WTC11 (cell line): ENCODE data around the gene SLC7A7. TPM values are rescaled to one million over a fixed set of nuclear protein-coding genes. Genes with fewer than 3 reads are reported as not detected.

Experiments
- ATAC-seq: fragments of 200-7000 bp; cut with Tn5 transposase; 2 replicates; pipeline ENCODE4 v1.10.0; 2021; ENCODE audit warnings: mild to moderate bottlenecking, moderate library complexity
- CTCF ChIA-PET: fragments of 300-600 bp; sonication (Branson Sonifier 250); formaldehyde crosslinking; loops from one replicate; lab custom pipeline; 2021; ENCODE audit warnings: antibody characterized with exemption; lab: Charles Lee
- POLR2A ChIA-PET: fragments of 350-600 bp; sonication (Branson Sonifier 250); formaldehyde crosslinking; loops from one replicate; lab custom pipeline; 2021; ENCODE audit warnings: antibody characterized with exemption; lab: Charles Lee
- DNase-seq: peaks from one replicate; pipeline ENCODE4 v3.0.0; 2021; ENCODE audit warnings: low spot score
- H3K27ac Mint-ChIP-seq: 2 replicates; pipeline ENCODE4 v1.8.0; 2021; ENCODE audit warnings: mixed read lengths
- H3K27me3 Mint-ChIP-seq: 2 replicates; pipeline ENCODE4 v1.8.0; 2021; ENCODE audit warnings: low read depth, mild to moderate bottlenecking, moderate library complexity, mixed read lengths
- H3K36me3 Mint-ChIP-seq: 2 replicates; pipeline ENCODE4 v1.8.0; 2021; ENCODE audit warnings: mixed read lengths
- H3K4me1 Mint-ChIP-seq: 2 replicates; pipeline ENCODE4 v1.8.0; 2022; ENCODE audit warnings: mixed read lengths
- H3K4me3 Mint-ChIP-seq: 2 replicates; pipeline ENCODE4 v1.8.0; 2021; ENCODE audit warnings: mild to moderate bottlenecking, moderate library complexity, mixed read lengths
- H3K9me3 Mint-ChIP-seq: 2 replicates; pipeline ENCODE4 v1.8.0; 2021; ENCODE audit warnings: mixed read lengths
- ATF2 ChIP-seq: sonication (generic); formaldehyde crosslinking; IDR thresholded peaks from 2 replicates; pipeline ENCODE4 v1.8.1; 2022; ENCODE audit warnings: low read depth, missing genetic modification reagents, borderline replicate concordance
- ELF4 ChIP-seq: sonication (generic); formaldehyde crosslinking; IDR thresholded peaks from 2 replicates; pipeline ENCODE4 v1.8.1; 2022; ENCODE audit warnings: low read depth, mild to moderate bottlenecking, moderate library complexity, missing genetic modification reagents
- EMX1 ChIP-seq: fragments of 250-450 bp; sonication (Bioruptor Pico); IDR thresholded peaks from 2 replicates; pipeline ENCODE4 v1.8.0; 2021; ENCODE audit warnings: mild to moderate bottlenecking
- ETV6 ChIP-seq: sonication (generic); formaldehyde crosslinking; IDR thresholded peaks from 2 replicates; pipeline ENCODE4 v1.8.1; 2022; ENCODE audit warnings: mild to moderate bottlenecking, missing genetic modification reagents
- FOXP4 ChIP-seq: sonication (generic); formaldehyde crosslinking; IDR thresholded peaks from 2 replicates; pipeline ENCODE4 v1.8.0; 2022; ENCODE audit warnings: mild to moderate bottlenecking, missing genetic modification reagents
- MXD4 ChIP-seq: fragments of 250-450 bp; sonication (Bioruptor Pico); IDR thresholded peaks from 2 replicates; pipeline ENCODE4 v1.8.0; 2021; ENCODE audit warnings: mild to moderate bottlenecking, moderate library complexity, borderline replicate concordance
- SMAD3 ChIP-seq: sonication (generic); formaldehyde crosslinking; IDR thresholded peaks from 2 replicates; pipeline ENCODE4 v1.8.0; 2022; ENCODE audit warnings: missing genetic modification reagents, mild to moderate bottlenecking, borderline replicate concordance
- STAT6 ChIP-seq: sonication (generic); formaldehyde crosslinking; conservative IDR thresholded peaks from 2 replicates; pipeline ENCODE4 v1.8.1; 2023; ENCODE audit warnings: mild to moderate bottlenecking, low read depth, missing genetic modification reagents, moderate library complexity
- TP53 ChIP-seq: sonication (generic); formaldehyde crosslinking; IDR thresholded peaks from 2 replicates; pipeline ENCODE4 v1.8.1; 2023; ENCODE audit warnings: mild to moderate bottlenecking, missing genetic modification reagents
- ZNF138 ChIP-seq: sonication (generic); formaldehyde crosslinking; conservative IDR thresholded peaks from 2 replicates; pipeline ENCODE4 v1.8.1; 2022; ENCODE audit warnings: mild to moderate bottlenecking, moderate library complexity, missing genetic modification reagents
- ZNF281 ChIP-seq: sonication (generic); formaldehyde crosslinking; IDR thresholded peaks from 2 replicates; pipeline ENCODE4 v1.8.0; 2023; ENCODE audit warnings: mild to moderate bottlenecking, missing genetic modification reagents
- ZNF396 ChIP-seq: fragments of 250-450 bp; sonication (Bioruptor Pico); IDR thresholded peaks from 2 replicates; pipeline ENCODE4 v1.8.0; 2021; ENCODE audit warnings: mild to moderate bottlenecking, moderate library complexity, borderline replicate concordance
- ZNF416 ChIP-seq: fragments of 250-450 bp; sonication (Bioruptor Pico); IDR thresholded peaks from 2 replicates; pipeline ENCODE4 v1.9.0; 2021; ENCODE audit warnings: mild to moderate bottlenecking, inconsistent platforms
- ZNF512 ChIP-seq: sonication (generic); formaldehyde crosslinking; IDR thresholded peaks from 2 replicates; pipeline ENCODE4 v1.8.1; 2022; ENCODE audit warnings: missing genetic modification reagents, borderline replicate concordance
- ZSCAN18 ChIP-seq: fragments of 250-450 bp; sonication (Bioruptor Pico); IDR thresholded peaks from 2 replicates; pipeline ENCODE4 v2.1.2; 2022; ENCODE audit warnings: mild to moderate bottlenecking, moderate library complexity
- total RNA-seq: library from RNA; stranded (reverse); gene quantifications from 3 replicates; pipeline ENCODE4 v1.2.3, GENCODE V29; 2021

SLC7A7 gene
- total RNA-seq, 1 experiment from 2014 or later, result 4.3 TPM

- CTCF ChIA-PET, result interaction anchor here (1.0 to 1.2 kb wide), 4 partner anchors 41 to 128 kb away, joined by 3 to 5 read pairs (median 3); no protein-coding TSS in a partner anchor
- no peaks in the 10 kb centered on the region for H3K36me3 Mint-ChIP-seq
Observed at GRCh38 chr14:22781301-22781991, 33.8 kb downstream of the SLC7A7 start.

GRCh38 chr14:22780941-22781300 lies 34.3 kb downstream of the SLC7A7 start:
- ChIA-PET CTCF (interaction anchor here (1.0 to 1.2 kb wide), 3 partner anchors 41 to 128 kb away, joined by 3 to 5 read pairs (median 3); no protein-coding TSS in a partner anchor), POLR2A (interaction anchor here (1.2 kb wide), 1 partner anchor 42 kb away, joined by 4 read pairs; no protein-coding TSS in a partner anchor)
- no peak for TF ChIP-seq SMAD3 (CRISPR knock-in tag)
- no peak for TF ChIP-seq EMX1 (CRISPR knock-in tag)
- TF ChIP-seq ELF4, result no peak
- no peak for TF ChIP-seq STAT6 (CRISPR knock-in tag)
- no peak for TF ChIP-seq MXD4 (CRISPR knock-in tag)
- no peak for TF ChIP-seq ZNF416
- no peak for TF ChIP-seq ZSCAN18 (CRISPR knock-in tag)
- no peak for TF ChIP-seq ATF2 (CRISPR knock-in tag)
- TF ChIP-seq ZNF281, result no peak
- no peak for TF ChIP-seq TP53 (CRISPR knock-in tag)
- no peak for TF ChIP-seq ZNF138 (CRISPR knock-in tag)
- TF ChIP-seq ZNF396 (CRISPR knock-in tag), result no peak
- Mint-ChIP-seq H3K9me3 (no peaks in the 10 kb centered on the region), H3K27ac (no peak overlapping the region), H3K27me3 (no peaks in the 10 kb centered on the region), H3K36me3 (no peaks in the 10 kb centered on the region), H3K4me3 (no peak overlapping the region), H3K4me1 (peaks cover 5% of the 10 kb centered on the region; the same call in 1 of the 2 replicates)
- DNase-seq (no peak), ATAC-seq (no peak)

More at GRCh38 chr14:22781301-22781991, 33.8 kb downstream of the SLC7A7 start:
- Mint-ChIP-seq H3K9me3 (no peaks in the 10 kb centered on the region), H3K27ac (peak overlapping the region; percentile 7), H3K4me3 (no peak overlapping the region), H3K27me3 (no peaks in the 10 kb centered on the region), H3K4me1 (peaks cover 5% of the 10 kb centered on the region; the same call in 1 of the 2 replicates)
- POLR2A ChIA-PET, result interaction anchor here (1.2 kb wide), 1 partner anchor 41 kb away, joined by 4 read pairs; no protein-coding TSS in a partner anchor
- ATAC-seq (no peak), DNase-seq (no peak)
- TF ChIP-seq ZNF512, result no peak
- TF ChIP-seq FOXP4 (CRISPR knock-in tag), result no peak
- no peak for TF ChIP-seq ETV6 (CRISPR knock-in tag)
